ENCODE measurements around the gene UBE2B.
"Not testable (repeated sequence)": the region's sequence is repeated elsewhere in the genome, so short reads cannot be mapped to it uniquely, and the experiment has no call there.

GRCh38 chr5:134382204-134382603 lies 10.8 kb downstream of the UBE2B start:
- TF ChIP-seq CTCF, POLR2A, EP300 (IDR thresholded peaks at IDR 0.05): not testable (repeated sequence)

All from tibial nerve (tissue), 4 donors.